Lung (tissue), 12 donors: Measurements from ENCODE around the gene INHBE. TPM values are rescaled to one million over a fixed set of nuclear protein-coding genes. Genes with fewer than 3 reads are reported as not detected.
A peak's percentile ranks its signal among the peaks of the same experiment; 100 is the strongest.

Source experiments
- ATAC-seq: fragments of 200-7000 bp; cut with Tn5 transposase; one replicate; pipeline ENCODE4 v1.9.1; 2020; ENCODE audit warnings: moderate number of reproducible peaks; ENCODE audit not compliant: insufficient read depth, low FRiP score
- DNase-seq, 3 donors: peaks; one replicate each; pipeline ENCODE4 v3.0.0-alpha.2; 2013 to 2017
- H3K27ac ChIP-seq, 2 donors: one replicate each; pipeline ENCODE4 v1.5.1; 2013; ENCODE audit warnings: mild to moderate bottlenecking in 2 of 2, moderate library complexity in 2 of 2, control low read depth in 1 of 2, inconsistent platforms in 1 of 2, low read depth in 1 of 2, low read length in 1 of 2
- H3K27me3 ChIP-seq, 3 donors: one replicate each; pipeline ENCODE4 v1.5.1; 2013; ENCODE audit warnings: low read length in 2 of 3; ENCODE audit not compliant: control insufficient read depth in 3 of 3, insufficient read depth in 3 of 3
- H3K36me3 ChIP-seq, 4 donors: one replicate each; pipeline ENCODE4 v1.5.1; 2013; ENCODE audit warnings: low read length in 4 of 4, mild to moderate bottlenecking in 1 of 4, moderate library complexity in 1 of 4; ENCODE audit not compliant: control insufficient read depth in 4 of 4, insufficient read depth in 4 of 4
- H3K4me1 ChIP-seq, 5 donors: one replicate each; pipeline ENCODE4 v1.5.1; 2013; ENCODE audit warnings: low read length in 5 of 5, mild to moderate bottlenecking in 2 of 5, moderate library complexity in 1 of 5; ENCODE audit not compliant: control insufficient read depth in 5 of 5, insufficient read depth in 5 of 5
- H3K4me3 ChIP-seq: one replicate; pipeline ENCODE4 v1.5.1; 2013; ENCODE audit warnings: mild to moderate bottlenecking, control low read depth, moderate library complexity
- H3K9ac ChIP-seq, 2 donors: one replicate each; pipeline ENCODE4 v1.5.1; 2013; ENCODE audit warnings: low read length in 2 of 2, control low read depth in 1 of 2; ENCODE audit not compliant: insufficient read depth in 1 of 2
- H3K9me3 ChIP-seq, 4 donors: one replicate each; pipeline ENCODE4 v1.5.1; 2013; ENCODE audit warnings: low read length in 3 of 4, mild to moderate bottlenecking in 1 of 4, moderate library complexity in 1 of 4; ENCODE audit not compliant: control insufficient read depth in 4 of 4, insufficient read depth in 3 of 4
- CTCF ChIP-seq: IDR thresholded peaks from 2 replicates; pipeline ENCODE4 v1.5.1; 2012; ENCODE audit warnings: mild to moderate bottlenecking; ENCODE audit errors: control extremely low read depth, extremely low read depth
- WGBS, 2 donors: extraction: QIAGEN DNeasy Blood & Tissue Kit; methylation state at CpG; one replicate each; pipeline ENCODE4 v1.1.7; 2013; 5-methylcytosine and 5-hydroxymethylcytosine counted together
- polyA plus RNA-seq, 2 donors: library from polyadenylated mRNA; stranded (reverse); fragments of 200-250 nt; gene quantifications; one replicate each; pipeline ENCODE4 v1.2.1, GENCODE V29; 2013
- total RNA-seq, 2 donors: library from RNA; depleted of rRNA in 1 of 2; stranded (reverse); fragments of >200 nt in 1 of 2; gene quantifications; one replicate each; pipeline ENCODE4 v1.2.1, GENCODE V29; 2014 to 2021
- donor health status: control.
- donor health status: control.
- donor health status: Bipolar disorder and iron deficiency.
- donor health status: healthy.
- donor health status: DM: yes; HTN: yes; CAD: no.

The INHBE gene
- total and polyA plus RNA-seq, 4 donors: 0.12 TPM; not detected in 3

- Histone ChIP-seq H3K4me1 (peaks cover 0 to 15% (median 6%) of the 10 kb centered on the region in 5 donors), H3K27me3 (peaks cover 0 to 10% (median 0%) of the 10 kb centered on the region in 3 donors), H3K9ac (peak overlapping the region in 1 of 2 donors; percentile 93), H3K4me3 (no peak overlapping the region), H3K9me3 (no peaks in the 10 kb centered on the region), H3K27ac (peak overlapping the region in 1 of 2 donors; percentile 68), H3K36me3 (peaks cover 0 to 6% (median 2%) of the 10 kb centered on the region in 4 donors)
- WGBS, 2 donors: 25 to 30% methylated on average over 3 of the region's 3 CpGs
- DNase-seq (no peak), ATAC-seq (no peak)
- no peak for TF ChIP-seq CTCF
Observed at GRCh38 chr12:57458665-57459054, 3.6 kb downstream of the INHBE start.

GRCh38 chr12:57459055-57459749 lies 4.1 kb downstream of the INHBE start:
- Histone ChIP-seq H3K4me3 (peak overlapping the region; percentile 65), H3K9me3 (no peaks in the 10 kb centered on the region), H3K27me3 (peaks cover 0 to 10% (median 0%) of the 10 kb centered on the region in 3 donors), H3K9ac (peak overlapping the region; percentile 50 to 93), H3K27ac (peak overlapping the region in 1 of 2 donors; percentile 68), H3K4me1 (peaks cover 0 to 15% (median 6%) of the 10 kb centered on the region in 5 donors), H3K36me3 (peaks cover 0 to 6% (median 3%) of the 10 kb centered on the region in 4 donors)
- 0% methylated on average over 24 of the region's 24 CpGs for WGBS, 2 donors
- ATAC-seq (peak; percentile 85), DNase-seq (peak; percentile 98)
- peak; percentile 95 for TF ChIP-seq CTCF

- no peak for TF ChIP-seq CTCF
- Histone ChIP-seq H3K36me3 (peaks cover 0 to 13% (median 5%) of the 10 kb centered on the region in 4 donors), H3K9ac (peak within 1 kb of the TSS; percentile 50 to 93), H3K4me3 (peak within 1 kb of the TSS; percentile 65), H3K9me3 (no peaks in the 10 kb centered on the region), H3K27ac (peak within 1 kb of the TSS in 1 of 2 donors; percentile 68), H3K4me1 (peaks cover 0 to 15% (median 6%) of the 10 kb centered on the region in 5 donors), H3K27me3 (peaks cover 0 to 10% (median 0%) of the 10 kb centered on the region in 3 donors)
- 1% methylated on average over 27 to 35 of the region's 36 CpGs for WGBS, 2 donors
- DNase-seq (peak in 2 of 3 donors; percentile 88 to 93), ATAC-seq (no peak)
Observed at GRCh38 chr12:57459750-57460467, 4.8 kb downstream of the INHBE start, which contains the start of gene GLI1. TSS of gene GLI1 (plus strand) at chr12:57459785. CDS start at chr12:57463692, 3,907 bp downstream.
